Measurements from ENCODE around the gene PKIG. TPM values are rescaled to one million over a fixed set of nuclear protein-coding genes. Genes with fewer than 3 reads are reported as not detected.

The PKIG gene
- total RNA-seq, result 1 to 10 TPM; 2.9 to 4.1 TPM

DNA sequence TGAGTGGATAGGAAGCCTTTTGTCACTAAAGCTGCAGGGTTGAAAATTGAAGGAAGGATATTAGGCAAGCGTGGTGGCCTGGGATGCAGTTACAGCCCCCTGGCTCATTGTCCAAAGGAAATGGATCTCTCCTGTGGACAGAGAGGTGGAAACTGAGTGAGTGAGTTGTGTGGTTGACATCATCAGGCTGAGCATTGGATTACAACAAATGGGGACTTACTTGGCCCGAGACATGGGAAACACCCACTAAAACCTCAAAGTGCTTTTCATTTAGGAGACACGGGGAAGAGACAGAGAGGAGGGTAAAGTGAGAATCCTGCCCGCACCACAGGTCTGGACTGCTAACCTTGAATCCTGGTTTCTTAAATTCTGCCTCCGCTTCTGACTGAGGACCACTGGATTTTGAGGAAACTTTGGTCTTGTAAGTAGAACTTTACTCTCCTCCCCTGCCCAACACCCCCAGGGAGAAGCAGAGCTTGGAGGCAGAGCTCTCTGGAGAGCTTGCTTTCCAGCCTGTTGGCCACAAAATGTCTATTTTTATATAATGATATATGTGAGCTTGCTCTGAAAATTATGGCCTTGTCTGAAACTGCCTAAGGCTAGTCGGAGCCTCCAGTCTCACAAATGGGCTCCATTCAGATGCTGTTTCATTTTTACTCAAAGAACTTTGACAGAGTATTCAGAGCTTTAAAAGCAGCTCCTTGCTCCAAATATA is at the start of gene PKIG:
Gene PKIG, plus strand, starts transcription at position 269 of the 715 bp plus-strand sequence. CDS start 31,978 bp downstream, outside the sequence.
- no peak for DNase-seq
- ChIA-PET CTCF (no interaction called here), POLR2A (no interaction called here)
- no peak within 1 kb of the TSS for H3K4me3 Mint-ChIP-seq
- intact Hi-C loops (cut with micrococcal nuclease), result no loop called here
- peaks cover 3% of the 10 kb centered on the region for H3K27me3 Mint-ChIP-seq
- no peak within 1 kb of the TSS for H3K27ac Mint-ChIP-seq
- no peaks in the 10 kb centered on the region for H3K9me3 Mint-ChIP-seq
- peaks cover 11% of the 10 kb centered on the region for H3K4me1 Mint-ChIP-seq (ENCODE audit: low read depth)
- no peaks in the 10 kb centered on the region for H3K36me3 Mint-ChIP-seq

DNA sequence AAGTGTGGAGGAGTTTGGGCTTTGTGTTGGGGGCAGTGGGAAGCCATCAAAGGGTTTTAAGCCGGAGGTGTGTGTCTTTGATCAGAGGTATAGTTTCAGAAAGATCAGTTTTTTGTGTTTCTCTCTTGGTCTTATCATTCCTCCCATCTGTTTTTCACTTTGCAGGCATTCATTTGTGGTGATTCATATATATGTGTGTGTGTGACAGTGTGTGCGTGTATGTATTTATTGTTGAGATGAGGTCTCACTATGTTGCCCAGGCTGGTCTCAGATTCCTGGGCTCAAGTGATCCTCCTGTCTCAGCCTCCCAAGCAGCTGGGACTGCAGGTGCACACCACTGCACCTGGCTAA is 49.4 kb upstream of the PKIG start:
- CTCF ChIA-PET, result no interaction called here
- intact Hi-C loops (cut with micrococcal nuclease), result no loop called here
- POLR2A ChIA-PET, result no interaction called here
- Mint-ChIP-seq H3K9me3 (no peaks in the 10 kb centered on the region), H3K27me3 (peaks cover 2% of the 10 kb centered on the region), H3K4me1 (ENCODE audit: low read depth) (peaks cover 3% of the 10 kb centered on the region), H3K36me3 (peaks cover 2% of the 10 kb centered on the region), H3K27ac (no peak overlapping the region), H3K4me3 (no peak overlapping the region)
- peak; percentile 24 for DNase-seq

DNA sequence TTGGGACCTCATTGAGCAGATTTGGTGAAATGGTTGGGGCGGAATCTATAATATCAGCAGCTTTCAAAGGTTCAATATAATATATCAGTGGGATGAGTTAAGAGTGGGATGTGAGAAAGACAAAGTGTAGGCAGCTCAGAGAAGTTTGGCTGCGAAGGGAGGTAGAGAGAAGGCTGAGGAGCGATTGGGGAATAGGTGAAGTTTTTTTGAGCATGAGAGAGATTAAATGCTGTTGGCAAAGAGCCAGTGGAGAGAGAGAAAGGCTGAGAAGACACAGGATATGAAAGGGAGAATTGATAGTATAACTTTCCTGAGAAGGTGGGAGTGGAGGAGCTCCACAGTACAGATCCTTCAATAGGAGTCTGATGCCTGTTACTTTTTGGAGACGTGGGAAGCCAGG is 48.5 kb upstream of the PKIG start:
- no peak for DNase-seq
- Mint-ChIP-seq H3K27me3 (peaks cover 2% of the 10 kb centered on the region), H3K4me1 (ENCODE audit: low read depth) (peaks cover 3% of the 10 kb centered on the region), H3K36me3 (peaks cover 2% of the 10 kb centered on the region), H3K9me3 (no peaks in the 10 kb centered on the region), H3K4me3 (no peak overlapping the region), H3K27ac (no peak overlapping the region)
- POLR2A ChIA-PET, result no interaction called here
- CTCF ChIA-PET, result interaction anchor here (1.4 kb wide), 1 partner anchor 150 kb away, joined by 3 read pairs; no protein-coding TSS in a partner anchor
- intact Hi-C loops (cut with micrococcal nuclease), result no loop called here

DNA sequence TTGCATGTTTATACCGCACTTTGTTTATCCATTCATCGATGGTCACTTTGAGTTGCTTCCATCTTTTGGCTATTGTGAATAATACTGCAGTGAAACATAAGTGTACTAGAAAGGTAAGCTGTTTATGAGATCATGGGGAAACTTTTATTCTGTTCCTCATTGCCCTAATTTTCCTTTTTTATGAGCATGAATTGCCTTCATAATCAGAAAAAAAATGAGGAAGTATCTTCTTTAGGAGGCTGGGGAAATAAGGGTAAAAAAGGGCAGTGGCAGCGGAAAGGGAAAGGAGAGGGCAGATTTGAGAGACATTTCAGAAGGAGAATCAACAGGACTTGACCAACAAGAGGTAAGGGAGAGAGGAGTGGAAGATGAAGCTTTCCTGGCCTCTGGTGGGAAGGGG is 46.2 kb upstream of the PKIG start:
- Mint-ChIP-seq H3K27ac (no peak overlapping the region), H3K9me3 (no peaks in the 10 kb centered on the region)
- DNase-seq, result no peak

DNA sequence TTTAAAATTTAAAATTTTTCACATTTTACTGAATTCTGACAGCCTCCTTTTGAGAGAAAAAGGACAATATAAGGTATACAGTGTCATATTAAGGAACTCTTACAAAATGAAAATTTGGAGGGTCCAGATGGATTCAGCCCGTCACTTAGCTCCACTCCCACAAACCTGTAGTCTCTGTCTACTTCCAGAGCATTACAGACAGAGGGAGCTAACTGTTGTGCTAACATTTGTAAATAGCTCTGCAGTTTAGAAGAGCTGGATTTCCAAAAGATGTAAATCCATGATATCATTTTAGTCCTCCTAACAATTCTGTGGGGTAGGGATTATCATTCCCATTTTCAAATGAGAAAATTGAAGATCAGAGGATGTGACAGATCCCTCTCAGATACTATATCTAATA is 44.4 kb upstream of the PKIG start:
- Mint-ChIP-seq H3K27me3 (no peaks in the 10 kb centered on the region), H3K4me1 (ENCODE audit: low read depth) (no peaks in the 10 kb centered on the region), H3K9me3 (no peaks in the 10 kb centered on the region), H3K4me3 (no peak overlapping the region), H3K27ac (no peak overlapping the region), H3K36me3 (no peaks in the 10 kb centered on the region)
- intact Hi-C loops (cut with micrococcal nuclease), result no loop called here
- ChIA-PET POLR2A (no interaction called here), CTCF (interaction anchor here (1.1 kb wide), 1 partner anchor 72 kb away, joined by 6 read pairs; no protein-coding TSS in a partner anchor)
- no peak for DNase-seq

More for the DNA sequence above, 46.2 kb upstream of the PKIG start:
- ChIA-PET CTCF (no interaction called here), POLR2A (interaction anchor here (0.6 to 1.0 kb wide), 2 partner anchors 61 to 1398 kb away, joined by 3 to 4 read pairs; partner anchors contain the start of genes PCIF1 and TTPAL)
- intact Hi-C loops (cut with micrococcal nuclease), result no loop called here
- Mint-ChIP-seq H3K36me3 (peaks cover 2% of the 10 kb centered on the region), H3K4me3 (no peak overlapping the region), H3K27me3 (peaks cover 2% of the 10 kb centered on the region), H3K4me1 (ENCODE audit: low read depth) (peaks cover 3% of the 10 kb centered on the region)

DNA sequence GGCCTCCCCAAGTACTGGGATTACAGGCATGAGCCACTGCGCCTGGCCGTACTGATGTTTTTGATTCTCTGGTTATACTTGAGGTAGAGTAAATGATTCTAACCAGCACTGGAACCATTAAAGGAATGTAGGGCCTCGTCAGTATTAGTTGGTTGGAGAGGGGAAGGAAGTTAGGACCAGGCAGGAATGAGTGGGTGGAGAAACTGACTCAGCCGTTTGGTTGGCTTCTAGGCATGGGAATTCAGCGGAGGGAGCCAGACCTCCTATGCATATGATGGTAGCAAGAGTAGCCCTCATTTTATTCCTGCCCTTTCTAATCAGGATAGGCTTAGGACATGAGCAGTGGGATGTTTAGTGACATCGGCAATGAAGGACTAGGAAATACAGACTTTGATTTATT is 41.5 kb upstream of the PKIG start:
- Mint-ChIP-seq H3K9me3 (no peaks in the 10 kb centered on the region), H3K4me3 (no peak overlapping the region), H3K36me3 (no peaks in the 10 kb centered on the region), H3K27me3 (no peaks in the 10 kb centered on the region), H3K27ac (no peak overlapping the region), H3K4me1 (ENCODE audit: low read depth) (no peaks in the 10 kb centered on the region)
- ChIA-PET CTCF (no interaction called here), POLR2A (interaction anchor here (0.7 kb wide), 1 partner anchor 90 kb away, joined by 3 read pairs; no protein-coding TSS in a partner anchor)
- intact Hi-C loops (cut with micrococcal nuclease), result no loop called here
- no peak for DNase-seq

DNA sequence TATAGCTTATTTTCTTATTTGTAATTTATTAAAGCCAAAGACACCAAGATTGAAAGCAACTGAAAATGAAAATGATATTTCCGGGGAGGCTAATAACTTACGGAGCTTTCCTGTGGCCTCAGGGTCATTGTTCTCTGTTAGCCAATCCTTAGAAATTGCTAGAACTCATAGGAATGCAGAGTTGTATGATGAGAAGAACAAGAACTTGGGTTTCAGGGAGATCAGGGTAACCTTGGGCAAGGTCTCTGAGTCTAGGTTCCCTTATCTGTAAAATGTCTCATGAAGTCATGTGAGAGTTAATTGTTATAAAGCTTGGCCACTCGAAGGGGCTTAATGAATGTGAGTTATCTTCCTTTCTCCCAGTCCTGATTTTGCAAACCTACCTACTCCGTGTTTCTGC is 40.4 kb upstream of the PKIG start:
- no peak for DNase-seq
- no peaks in the 10 kb centered on the region for H3K36me3 Mint-ChIP-seq
- H3K4me3 Mint-ChIP-seq, result no peak overlapping the region
- CTCF ChIA-PET, result interaction anchor here (1.6 kb wide), 1 partner anchor 68 kb away, joined by 4 read pairs; no protein-coding TSS in a partner anchor
- no peaks in the 10 kb centered on the region for H3K27me3 Mint-ChIP-seq
- intact Hi-C loops (cut with micrococcal nuclease), result no loop called here
- H3K27ac Mint-ChIP-seq, result no peak overlapping the region
- POLR2A ChIA-PET, result no interaction called here
- no peaks in the 10 kb centered on the region for H3K4me1 Mint-ChIP-seq (ENCODE audit: low read depth)
- no peaks in the 10 kb centered on the region for H3K9me3 Mint-ChIP-seq

DNA sequence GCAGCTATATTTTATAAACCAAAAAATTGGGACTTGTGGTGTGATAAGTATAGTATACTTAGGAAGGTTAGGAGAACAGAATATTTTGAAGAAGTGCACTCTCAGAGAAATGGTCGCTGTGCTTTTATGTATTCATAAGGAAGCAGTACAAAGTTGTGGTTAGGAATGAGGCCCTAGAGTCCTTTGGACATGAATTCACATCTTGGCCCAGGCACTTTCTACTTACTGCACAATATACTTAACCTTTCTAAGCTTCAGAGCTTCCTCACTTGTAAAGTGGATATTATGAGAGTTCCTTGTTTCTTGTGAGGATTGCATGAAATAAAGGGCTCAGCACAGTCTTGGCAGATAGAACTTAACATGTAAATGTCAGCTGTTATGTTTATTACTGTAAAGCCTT is 39.5 kb upstream of the PKIG start:
- intact Hi-C loops (cut with micrococcal nuclease), result no loop called here
- DNase-seq, result no peak
- H3K4me3 Mint-ChIP-seq, result no peak overlapping the region
- CTCF ChIA-PET, result interaction anchor here (1.6 kb wide), 1 partner anchor 67 kb away, joined by 4 read pairs; no protein-coding TSS in a partner anchor
- H3K4me1 Mint-ChIP-seq (ENCODE audit: low read depth), result no peaks in the 10 kb centered on the region
- H3K27me3 Mint-ChIP-seq, result no peaks in the 10 kb centered on the region
- H3K27ac Mint-ChIP-seq, result no peak overlapping the region
- POLR2A ChIA-PET, result no interaction called here
- H3K9me3 Mint-ChIP-seq, result no peaks in the 10 kb centered on the region
- no peaks in the 10 kb centered on the region for H3K36me3 Mint-ChIP-seq

DNA sequence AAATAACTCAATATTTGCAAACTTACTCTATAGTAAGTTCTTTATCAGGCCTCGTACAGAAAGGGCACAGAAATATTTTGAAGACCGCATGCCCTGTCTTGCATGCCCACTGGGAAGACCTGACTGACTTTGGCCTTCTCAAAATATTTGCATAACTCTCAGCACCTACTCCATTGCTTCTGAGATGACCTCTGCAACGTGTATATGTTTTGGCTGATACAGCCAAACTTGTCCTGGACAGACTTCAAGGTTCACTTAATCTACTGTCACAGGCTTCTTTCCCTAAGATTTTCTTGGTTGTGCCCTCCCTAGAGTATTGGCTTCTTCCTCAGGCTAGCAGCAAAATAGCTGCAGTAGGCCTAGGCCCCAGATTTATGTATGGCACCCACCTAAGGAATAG is 39.0 kb upstream of the PKIG start:
- no peak overlapping the region for H3K4me3 Mint-ChIP-seq
- POLR2A ChIA-PET, result no interaction called here
- H3K36me3 Mint-ChIP-seq, result no peaks in the 10 kb centered on the region
- CTCF ChIA-PET, result no interaction called here
- DNase-seq, result no peak
- H3K9me3 Mint-ChIP-seq, result no peaks in the 10 kb centered on the region
- no peaks in the 10 kb centered on the region for H3K27me3 Mint-ChIP-seq
- H3K27ac Mint-ChIP-seq, result no peak overlapping the region
- no peaks in the 10 kb centered on the region for H3K4me1 Mint-ChIP-seq (ENCODE audit: low read depth)
- intact Hi-C loops (cut with micrococcal nuclease), result no loop called here

DNA sequence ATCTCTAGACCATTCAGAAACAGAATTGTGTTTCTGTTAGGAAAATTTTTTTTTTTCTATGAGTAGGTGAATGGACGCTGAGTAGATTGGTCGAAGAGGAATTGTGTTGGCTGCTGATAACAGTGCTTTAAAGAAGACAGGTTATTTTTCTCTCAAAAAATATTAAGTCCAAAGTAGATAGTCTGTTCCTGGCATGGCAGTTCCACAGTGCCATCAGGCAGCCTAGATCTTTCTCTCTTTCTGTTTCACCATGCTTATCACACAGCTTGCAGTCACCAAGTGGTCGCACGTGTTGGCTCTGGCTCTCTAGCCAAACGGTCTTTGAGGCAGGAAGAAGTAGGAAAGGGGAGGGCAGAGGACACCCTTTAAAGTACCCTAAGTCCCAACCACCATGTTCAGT is 38.1 kb upstream of the PKIG start:
- H3K9me3 Mint-ChIP-seq, result no peaks in the 10 kb centered on the region
- ChIA-PET CTCF (no interaction called here), POLR2A (no interaction called here)
- no peak overlapping the region for H3K27ac Mint-ChIP-seq
- H3K27me3 Mint-ChIP-seq, result no peaks in the 10 kb centered on the region
- H3K4me1 Mint-ChIP-seq (ENCODE audit: low read depth), result no peaks in the 10 kb centered on the region
- no peaks in the 10 kb centered on the region for H3K36me3 Mint-ChIP-seq
- intact Hi-C loops (cut with micrococcal nuclease), result no loop called here
- DNase-seq, result no peak
- no peak overlapping the region for H3K4me3 Mint-ChIP-seq

DNA sequence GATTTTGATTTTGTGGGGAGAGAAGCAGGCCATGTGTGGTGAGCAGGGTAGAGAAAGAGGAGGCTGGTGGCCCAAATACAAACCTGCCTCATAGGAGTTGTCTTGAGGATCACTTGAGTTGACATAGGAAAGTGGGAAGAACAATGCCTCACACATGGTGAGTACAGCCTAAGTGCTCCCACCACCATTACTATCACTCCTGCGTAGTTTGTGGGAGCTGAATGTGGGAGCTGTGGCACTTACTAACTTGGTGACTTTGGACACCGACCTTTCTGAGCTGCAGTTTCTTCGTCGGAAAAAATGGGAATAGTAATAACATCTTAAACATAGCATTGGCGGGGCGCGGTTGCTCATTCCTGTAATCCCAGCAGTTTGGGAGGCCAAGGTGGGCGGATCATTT is 35.0 kb upstream of the PKIG start:
- Mint-ChIP-seq H3K36me3 (no peaks in the 10 kb centered on the region), H3K9me3 (no peaks in the 10 kb centered on the region), H3K4me1 (ENCODE audit: low read depth) (peaks cover 1% of the 10 kb centered on the region), H3K27ac (no peak overlapping the region), H3K4me3 (no peak overlapping the region), H3K27me3 (no peaks in the 10 kb centered on the region)
- CTCF ChIA-PET, result no interaction called here
- intact Hi-C loops (cut with micrococcal nuclease), result no loop called here
- no peak for DNase-seq
- POLR2A ChIA-PET, result no interaction called here

DNA sequence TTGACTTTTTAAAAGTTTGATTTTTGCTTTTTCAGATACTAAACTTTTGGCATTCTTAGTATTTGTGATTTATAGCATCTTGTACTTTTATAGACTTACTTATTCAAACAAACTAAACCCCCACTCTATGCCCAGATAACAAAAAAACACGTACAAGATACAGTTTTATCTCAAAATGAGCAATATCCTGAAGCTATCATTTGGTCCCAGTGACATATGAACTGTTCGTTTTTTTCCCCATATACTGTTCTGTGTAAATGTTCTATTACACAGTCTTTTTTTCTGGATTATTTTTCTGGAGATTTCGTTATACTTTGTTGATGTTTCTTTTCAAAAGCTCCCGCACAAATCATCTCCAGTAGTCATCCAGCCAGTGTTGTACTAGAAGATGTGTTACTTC is 33.3 kb upstream of the PKIG start:
- intact Hi-C loops (cut with micrococcal nuclease), result no loop called here

DNA sequence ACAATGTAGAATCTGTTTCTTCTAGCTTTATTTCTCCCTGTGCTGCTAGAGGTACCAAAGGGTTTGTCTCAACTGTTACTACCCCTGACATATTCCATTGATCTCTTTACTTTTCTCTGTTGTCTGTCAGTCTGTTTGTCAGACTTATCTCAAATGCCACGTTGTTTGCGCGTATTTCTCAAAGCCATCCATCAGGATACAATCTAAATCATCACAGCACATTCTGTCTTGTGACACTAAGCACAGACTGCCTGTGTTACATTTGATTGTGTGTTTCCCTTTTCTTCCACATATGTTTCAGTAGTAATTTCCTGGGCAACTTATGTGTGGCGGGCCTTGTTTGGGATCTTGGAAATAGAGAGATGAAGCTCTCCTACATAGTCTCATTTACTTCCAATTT is 30.3 kb upstream of the PKIG start:
- no peak for DNase-seq
- POLR2A ChIA-PET, result no interaction called here

More for the DNA sequence above, 33.3 kb upstream of the PKIG start:
- Mint-ChIP-seq H3K27ac (no peak overlapping the region), H3K4me1 (ENCODE audit: low read depth) (peaks cover 16% of the 10 kb centered on the region), H3K27me3 (no peaks in the 10 kb centered on the region), H3K9me3 (no peaks in the 10 kb centered on the region), H3K36me3 (no peaks in the 10 kb centered on the region), H3K4me3 (no peak overlapping the region)
- no peak for DNase-seq
- POLR2A ChIA-PET, result no interaction called here
- CTCF ChIA-PET, result no interaction called here

More for the DNA sequence above, 30.3 kb upstream of the PKIG start:
- CTCF ChIA-PET, result interaction anchor here (1.0 kb wide), 1 partner anchor 31 kb away, joined by 3 read pairs; no protein-coding TSS in a partner anchor
- Mint-ChIP-seq H3K9me3 (no peaks in the 10 kb centered on the region), H3K4me3 (no peak overlapping the region), H3K27ac (peak overlapping the region; percentile 7), H3K27me3 (no peaks in the 10 kb centered on the region), H3K36me3 (no peaks in the 10 kb centered on the region), H3K4me1 (ENCODE audit: low read depth) (peaks cover 16% of the 10 kb centered on the region)
- intact Hi-C loops (cut with micrococcal nuclease), result loop anchor here (2.0 to 5.0 kb wide), 3 partner anchors 25 to 55 kb away; partner anchors contain the start of gene SERINC3

All from activated CD4-positive, alpha-beta memory T cell treated with anti-CD3 and anti-CD28 coated beads for 36 hours (primary cell).